K562 (cell line): ENCODE measurements around the gene DLG4. TPM values are rescaled to one million over a fixed set of nuclear protein-coding genes. Genes with fewer than 3 reads are reported as not detected.
A peak's percentile ranks its signal among the peaks of the same experiment; 100 is the strongest.

Experiments used
- MEF2A ChIP-seq: IDR thresholded peaks from 2 replicates; pipeline ENCODE4 v1.6.1; 2011; ENCODE audit warnings: low read depth, mild to moderate bottlenecking, low read length, moderate library complexity; ENCODE audit not compliant: control insufficient read depth
- POLR2AphosphoS2 ChIP-seq: IDR thresholded peaks from 2 replicates; pipeline ENCODE4 v1.6.1; 2012; ENCODE audit warnings: low read length, improper control_type of control experiment
- RBM34 ChIP-seq: fragments of 200-400 bp; formaldehyde crosslinking; IDR thresholded peaks from 2 replicates; pipeline ENCODE4 v1.6.1; 2018; ENCODE audit warnings: low read length, borderline replicate concordance; ENCODE audit not compliant: insufficient read depth
- SMAD1 ChIP-seq: fragments of 150-350 bp; IDR thresholded peaks from 2 replicates; pipeline ENCODE4 v1.6.1; 2014; ENCODE audit warnings: low read length, low read depth; ENCODE audit not compliant: partially characterized antibody
- SMAD4 ChIP-seq: fragments of 250-450 bp; sonication (Bioruptor Pico); conservative IDR thresholded peaks from 2 replicates; pipeline ENCODE4 v1.8.0; 2021; ENCODE audit warnings: inconsistent platforms, mild to moderate bottlenecking, moderate library complexity
- TEAD4 ChIP-seq, 2 experiments: sonication (generic) in 1 of 2; formaldehyde crosslinking in 1 of 2; IDR thresholded peaks; 2 replicates each; pipeline versions ENCODE4 v1.6.1 to v1.8.0; 2012 to 2022; ENCODE audit warnings: borderline replicate concordance in 1 of 2, inconsistent platforms in 1 of 2, low read length in 1 of 2, mild to moderate bottlenecking in 1 of 2, missing genetic modification reagents in 1 of 2
- THRAP3 ChIP-seq: fragments of 450-650 bp; IDR thresholded peaks from 2 replicates; pipeline ENCODE4 v1.6.1; 2016; ENCODE audit warnings: mild to moderate bottlenecking, inconsistent platforms, borderline replicate concordance
- ZFX ChIP-seq: sonication (generic); formaldehyde crosslinking; IDR thresholded peaks from 2 replicates; pipeline ENCODE4 v1.8.0; 2022; ENCODE audit warnings: mild to moderate bottlenecking, missing genetic modification reagents, moderate library complexity
- ZNF143 ChIP-seq: sonication (generic); formaldehyde crosslinking; IDR thresholded peaks from 2 replicates; pipeline ENCODE4 v1.9.0; 2022; ENCODE audit warnings: mild to moderate bottlenecking, missing genetic modification reagents
- ZNF232 ChIP-seq: sonication (generic); formaldehyde crosslinking; IDR thresholded peaks from 2 replicates; pipeline ENCODE4 v1.8.0; 2022; ENCODE audit warnings: mild to moderate bottlenecking, missing genetic modification reagents
- polyA plus RNA-seq, 8 experiments: library from polyadenylated mRNA; depleted of rRNA in 4 of 8; stranded (reverse) in 5 of 8; unstranded in 3 of 8; fragments of >200 nt; fragmentation: Nextera tagmentation in 2 of 8; fragmentation: Illumina TruSeq in 1 of 8; extraction: Ambion mirVana in 2 of 8; extraction: Trizol in 1 of 8; gene quantifications; 2 replicates each; pipeline versions ENCODE4 v1.2.1 to v1.2.3, GENCODE V29; 2011 to 2014; ENCODE audit warnings: inconsistent platforms in 1 of 8, missing spikeins in 1 of 8
- total RNA-seq, 7 experiments: library from RNA; depleted of rRNA in 6 of 7; stranded (reverse); fragments of >200 nt in 6 of 7; fragmentation: Illumina TruSeq in 2 of 7; extraction: Trizol in 2 of 7; gene quantifications; 2 replicates each; pipeline versions ENCODE4 v1.2.1 to v1.2.3, GENCODE V29; 2011 to 2021; ENCODE audit warnings: low replicate concordance in 1 of 7
- TF ChIP-seq, protein P1 (sequence below), 2 experiments: fragments of 450-650 bp in 1 of 2; sonication (generic) in 1 of 2; formaldehyde crosslinking in 1 of 2; IDR thresholded peaks; 2 replicates each; pipeline versions ENCODE4 v1.7.1 to v1.9.0; 2016 to 2022; ENCODE audit warnings: inconsistent platforms in 1 of 2, mild to moderate bottlenecking in 1 of 2, missing genetic modification reagents in 1 of 2
- TF ChIP-seq, protein P2 (sequence below): sonication (generic); formaldehyde crosslinking; IDR thresholded peaks from 2 replicates; pipeline ENCODE4 v1.8.0; 2022; ENCODE audit warnings: mild to moderate bottlenecking, low read depth, missing genetic modification reagents
- TF ChIP-seq, protein P3 (sequence below): fragments of 450-650 bp; formaldehyde crosslinking; IDR thresholded peaks from 2 replicates; pipeline ENCODE4 v1.4.0; 2022; ENCODE audit warnings: missing genetic modification characterization

Gene DLG4
- total and polyA plus RNA-seq, 9 of the 15 experiments (the other 6 are each of a cell fraction or from before 2014, with no cell fraction given), result 0.03 to 12.0 (median 4.1) TPM

DNA sequence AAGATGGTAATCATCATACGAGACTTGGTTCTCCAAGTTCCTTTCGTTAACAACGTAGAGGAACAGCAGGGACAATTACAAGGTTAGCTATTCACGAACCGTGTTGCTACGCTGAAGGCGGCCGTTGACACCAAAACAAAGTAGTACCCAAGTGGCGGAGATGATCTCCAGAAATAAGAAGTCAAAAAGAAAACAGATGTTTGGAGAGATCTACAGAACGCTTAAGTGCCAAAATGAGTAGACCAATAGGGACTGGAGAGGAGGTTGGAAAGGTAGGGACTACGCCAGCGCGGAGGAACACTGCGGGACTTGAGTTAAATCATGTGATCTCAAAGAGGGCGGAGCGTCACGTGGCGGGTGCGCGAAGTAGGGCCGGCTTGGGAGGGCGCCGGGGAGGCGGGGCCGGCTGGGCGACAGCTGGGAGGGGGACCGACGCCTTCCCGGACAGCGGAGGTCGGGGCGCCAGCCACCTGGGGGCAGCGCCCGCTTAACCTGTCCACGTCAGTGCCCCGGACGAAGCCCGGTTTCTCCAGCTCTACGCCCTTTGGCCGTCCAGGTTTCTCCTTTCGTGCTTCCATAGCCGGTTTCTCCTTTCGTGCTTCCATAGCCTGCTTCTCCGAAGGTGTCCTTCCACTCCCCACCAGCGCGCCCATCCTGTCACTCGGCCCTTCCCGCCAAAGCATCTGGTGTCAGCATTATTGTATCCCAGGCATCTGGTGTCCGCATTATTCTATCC lies 23.2 kb upstream of the DLG4 start (continued):
- TF ChIP-seq, protein P1, sequence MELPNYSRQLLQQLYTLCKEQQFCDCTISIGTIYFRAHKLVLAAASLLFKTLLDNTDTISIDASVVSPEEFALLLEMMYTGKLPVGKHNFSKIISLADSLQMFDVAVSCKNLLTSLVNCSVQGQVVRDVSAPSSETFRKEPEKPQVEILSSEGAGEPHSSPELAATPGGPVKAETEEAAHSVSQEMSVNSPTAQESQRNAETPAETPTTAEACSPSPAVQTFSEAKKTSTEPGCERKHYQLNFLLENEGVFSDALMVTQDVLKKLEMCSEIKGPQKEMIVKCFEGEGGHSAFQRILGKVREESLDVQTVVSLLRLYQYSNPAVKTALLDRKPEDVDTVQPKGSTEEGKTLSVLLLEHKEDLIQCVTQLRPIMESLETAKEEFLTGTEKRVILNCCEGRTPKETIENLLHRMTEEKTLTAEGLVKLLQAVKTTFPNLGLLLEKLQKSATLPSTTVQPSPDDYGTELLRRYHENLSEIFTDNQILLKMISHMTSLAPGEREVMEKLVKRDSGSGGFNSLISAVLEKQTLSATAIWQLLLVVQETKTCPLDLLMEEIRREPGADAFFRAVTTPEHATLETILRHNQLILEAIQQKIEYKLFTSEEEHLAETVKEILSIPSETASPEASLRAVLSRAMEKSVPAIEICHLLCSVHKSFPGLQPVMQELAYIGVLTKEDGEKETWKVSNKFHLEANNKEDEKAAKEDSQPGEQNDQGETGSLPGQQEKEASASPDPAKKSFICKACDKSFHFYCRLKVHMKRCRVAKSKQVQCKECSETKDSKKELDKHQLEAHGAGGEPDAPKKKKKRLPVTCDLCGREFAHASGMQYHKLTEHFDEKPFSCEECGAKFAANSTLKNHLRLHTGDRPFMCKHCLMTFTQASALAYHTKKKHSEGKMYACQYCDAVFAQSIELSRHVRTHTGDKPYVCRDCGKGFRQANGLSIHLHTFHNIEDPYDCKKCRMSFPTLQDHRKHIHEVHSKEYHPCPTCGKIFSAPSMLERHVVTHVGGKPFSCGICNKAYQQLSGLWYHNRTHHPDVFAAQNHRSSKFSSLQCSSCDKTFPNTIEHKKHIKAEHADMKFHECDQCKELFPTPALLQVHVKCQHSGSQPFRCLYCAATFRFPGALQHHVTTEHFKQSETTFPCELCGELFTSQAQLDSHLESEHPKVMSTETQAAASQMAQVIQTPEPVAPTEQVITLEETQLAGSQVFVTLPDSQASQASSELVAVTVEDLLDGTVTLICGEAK (IDR thresholded peaks at IDR 0.05), result peak; percentile 71
- TF ChIP-seq, protein P1 (CRISPR knock-in tag; IDR thresholded peaks at IDR 0.05), result no peak
- TF ChIP-seq ZNF143, result no peak
- no peak for TF ChIP-seq RBM34
- TF ChIP-seq, protein P2, sequence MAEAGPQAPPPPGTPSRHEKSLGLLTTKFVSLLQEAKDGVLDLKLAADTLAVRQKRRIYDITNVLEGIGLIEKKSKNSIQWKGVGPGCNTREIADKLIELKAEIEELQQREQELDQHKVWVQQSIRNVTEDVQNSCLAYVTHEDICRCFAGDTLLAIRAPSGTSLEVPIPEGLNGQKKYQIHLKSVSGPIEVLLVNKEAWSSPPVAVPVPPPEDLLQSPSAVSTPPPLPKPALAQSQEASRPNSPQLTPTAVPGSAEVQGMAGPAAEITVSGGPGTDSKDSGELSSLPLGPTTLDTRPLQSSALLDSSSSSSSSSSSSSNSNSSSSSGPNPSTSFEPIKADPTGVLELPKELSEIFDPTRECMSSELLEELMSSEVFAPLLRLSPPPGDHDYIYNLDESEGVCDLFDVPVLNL, result no peak
- TF ChIP-seq SMAD1, result no peak
- no peak for TF ChIP-seq ZFX
- TF ChIP-seq MEF2A, result no peak
- TF ChIP-seq POLR2AphosphoS2, result peak; percentile 99
- TF ChIP-seq ZNF232 (CRISPR knock-in tag), result no peak
- peak; percentile 87 for TF ChIP-seq THRAP3
- no peak for TF ChIP-seq TEAD4 (IDR thresholded peaks at IDR 0.05; ENCODE audit: low read length)
- TF ChIP-seq TEAD4 (CRISPR knock-in tag; IDR thresholded peaks at IDR 0.05; ENCODE audit: borderline replicate concordance), result no peak
- TF ChIP-seq, protein P3, sequence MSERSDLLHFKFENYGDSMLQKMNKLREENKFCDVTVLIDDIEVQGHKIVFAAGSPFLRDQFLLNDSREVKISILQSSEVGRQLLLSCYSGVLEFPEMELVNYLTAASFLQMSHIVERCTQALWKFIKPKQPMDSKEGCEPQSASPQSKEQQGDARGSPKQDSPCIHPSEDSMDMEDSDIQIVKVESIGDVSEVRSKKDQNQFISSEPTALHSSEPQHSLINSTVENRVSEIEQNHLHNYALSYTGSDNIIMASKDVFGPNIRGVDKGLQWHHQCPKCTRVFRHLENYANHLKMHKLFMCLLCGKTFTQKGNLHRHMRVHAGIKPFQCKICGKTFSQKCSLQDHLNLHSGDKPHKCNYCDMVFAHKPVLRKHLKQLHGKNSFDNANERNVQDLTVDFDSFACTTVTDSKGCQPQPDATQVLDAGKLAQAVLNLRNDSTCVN (CRISPR knock-in tag), result no peak
- TF ChIP-seq SMAD4, result peak; percentile 83
